ENCODE measurements around the gene LCN2.

DNA sequence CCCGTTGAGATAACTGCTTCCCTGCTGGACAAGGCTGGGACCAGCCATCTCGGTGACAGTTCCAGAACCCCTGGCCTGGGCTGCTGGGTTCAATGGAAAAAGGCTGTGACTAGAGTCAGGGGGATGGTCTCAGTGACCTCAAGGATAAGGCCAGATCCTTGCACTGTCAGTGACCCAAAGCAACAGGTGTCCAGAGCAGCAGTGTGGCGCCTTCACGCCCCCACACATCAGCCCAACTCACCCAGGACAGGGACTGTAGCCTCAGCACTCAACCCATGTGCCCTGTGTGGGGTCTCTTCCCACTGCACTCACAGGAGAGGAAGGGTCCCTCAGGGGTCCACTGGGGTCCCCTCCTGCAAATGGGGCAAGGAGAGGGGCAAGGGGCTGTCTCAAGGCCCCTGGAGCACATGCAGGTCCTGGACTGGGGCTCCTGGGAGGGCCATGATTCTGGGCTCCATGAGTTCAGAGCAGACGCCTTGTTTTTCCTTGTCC, 698 bp upstream of the LCN2 start:
- TF ChIP-seq EZH2 (IDR thresholded peaks at IDR 0.05; ENCODE audit: insufficient read depth, poor library complexity, severe bottlenecking) (no peak), EZH2phosphoT487 (IDR thresholded peaks at IDR 0.05; ENCODE audit: insufficient read depth, low read depth) (no peak)

All from GM23248 (cell line).